Measurements from ENCODE around the gene RIN3.

Gene RIN3

DNA sequence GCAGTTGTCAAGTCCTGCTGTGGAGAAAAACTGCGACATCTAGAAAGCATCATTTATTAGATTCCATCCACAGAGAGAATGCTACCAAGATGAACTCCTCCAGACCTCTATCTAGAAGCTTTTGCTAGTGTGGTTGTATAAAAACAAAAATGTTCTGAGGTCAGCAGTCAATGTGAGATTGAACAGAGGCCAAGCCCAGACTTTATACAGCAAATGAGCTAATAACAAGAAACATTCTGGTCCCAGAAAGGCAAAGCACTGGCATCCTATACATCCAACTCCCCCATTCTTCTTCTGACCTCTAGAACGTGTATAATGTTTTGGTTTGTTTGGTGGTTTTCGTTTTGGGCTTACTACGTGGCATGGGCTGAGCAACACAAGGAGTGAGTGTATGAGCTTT lies 26.7 kb upstream of the RIN3 start:
- no peak for DNase-seq (ENCODE audit: extremely low read depth in 1 of 2, low read depth in 1 of 2)

DNA sequence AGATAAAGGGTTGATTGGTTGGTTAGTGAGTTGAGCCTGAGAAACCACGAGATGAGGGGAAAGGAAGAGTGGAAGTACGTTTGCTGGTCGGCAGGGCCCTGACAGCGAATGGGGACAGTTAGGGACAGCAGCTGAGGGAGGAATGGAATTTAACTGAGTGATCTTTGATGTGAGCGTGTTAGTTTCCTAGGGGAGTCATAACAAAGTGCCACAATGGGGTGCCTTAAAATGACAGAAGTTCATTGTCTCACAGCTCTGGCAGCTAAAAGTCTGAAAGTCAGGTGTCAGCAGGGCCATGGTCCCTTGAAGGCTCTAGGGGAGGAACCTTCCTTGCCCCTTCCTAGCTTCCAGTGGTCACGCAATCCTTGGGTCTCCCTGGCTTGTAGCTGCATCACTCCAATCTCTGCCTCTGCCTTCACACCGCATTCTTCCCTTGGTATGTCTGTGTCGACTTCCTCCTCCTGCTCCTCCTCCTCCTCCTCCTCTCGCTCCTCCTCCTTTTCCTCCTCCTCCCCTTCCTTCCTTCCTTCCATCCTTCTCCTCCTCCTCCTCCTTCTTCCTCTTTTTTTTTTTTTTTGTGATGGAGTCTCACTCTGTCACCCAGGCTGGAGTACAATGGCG lies 26.0 kb upstream of the RIN3 start:
- DNase-seq (ENCODE audit: extremely low read depth in 1 of 2, low read depth in 1 of 2) = no peak

DNA sequence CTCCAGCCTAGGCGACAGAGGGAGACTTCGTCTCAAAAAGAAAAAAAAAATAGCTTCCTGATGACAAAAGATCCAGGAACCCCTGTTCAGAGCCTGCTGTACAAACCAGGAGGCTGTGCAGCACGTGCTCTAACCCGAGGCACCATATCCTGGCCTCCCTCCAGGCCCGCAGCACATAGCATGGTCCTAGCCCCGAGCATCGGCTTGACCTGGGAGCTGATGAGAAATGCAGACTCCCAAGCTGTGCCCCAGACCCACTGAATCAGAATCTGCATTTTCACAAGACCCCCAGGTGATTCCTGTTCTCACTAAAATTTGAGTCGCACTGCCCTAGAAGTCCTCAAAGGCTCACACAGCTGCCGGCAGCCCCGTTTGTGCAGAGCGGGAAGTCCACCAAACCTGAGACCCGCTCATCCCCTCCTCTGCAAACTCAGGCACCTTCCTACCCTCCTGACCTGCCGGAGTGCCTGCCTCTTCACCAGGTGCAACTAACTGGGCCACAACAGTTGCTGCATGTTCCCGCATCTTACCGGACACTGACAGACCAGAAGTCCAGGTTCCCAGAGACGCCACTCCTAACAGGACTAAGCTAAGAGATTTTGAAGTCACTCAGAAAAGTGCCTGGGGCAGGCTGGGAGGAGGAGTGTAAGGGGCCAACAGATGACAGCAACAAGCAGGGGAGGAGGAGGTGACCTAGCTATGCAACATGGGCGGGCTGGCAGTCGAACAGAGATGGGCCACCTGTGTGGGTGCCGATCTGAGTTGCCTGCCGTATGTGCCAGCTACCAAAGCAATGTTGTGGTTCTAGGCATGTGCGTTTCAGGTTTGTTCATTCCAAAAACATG lies 24.0 kb upstream of the RIN3 start:
- DNase-seq (ENCODE audit: extremely low read depth in 1 of 2, low read depth in 1 of 2) = no peak

DNA sequence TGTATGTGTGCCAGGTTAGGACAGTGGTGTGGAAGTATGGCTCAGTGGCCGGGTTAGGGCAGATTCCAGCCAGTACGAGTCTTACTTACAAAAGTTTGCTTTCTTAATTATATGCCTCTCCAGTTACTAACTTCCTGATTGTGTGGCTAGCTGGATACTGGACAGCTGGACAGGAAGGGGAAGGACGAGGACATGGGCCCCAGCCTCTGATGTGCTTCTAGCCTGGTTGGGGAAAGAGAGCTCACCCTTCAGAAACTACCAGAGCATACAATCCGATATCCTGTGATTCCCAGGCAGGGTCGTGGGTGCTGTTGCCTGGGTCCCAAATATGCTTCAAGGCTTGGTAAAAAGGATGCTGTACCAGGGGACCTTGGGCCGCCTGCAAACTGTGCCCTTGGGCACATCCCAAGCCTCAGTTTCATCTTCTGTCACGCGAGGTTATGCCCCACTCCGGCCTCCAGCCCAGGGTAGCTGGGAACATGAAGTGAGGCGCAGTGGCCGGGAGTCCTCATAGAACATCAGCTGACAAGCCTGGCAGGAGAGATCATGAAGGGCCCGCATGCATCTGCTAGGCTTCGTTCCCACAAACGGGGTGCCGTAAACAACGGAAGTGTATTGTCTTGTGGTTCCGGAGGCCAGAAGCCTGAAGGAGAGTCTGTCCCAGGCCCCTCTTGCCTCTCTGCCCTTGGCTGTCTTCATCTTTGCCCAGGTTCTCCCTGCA lies 23.2 kb upstream of the RIN3 start:
- no peak for DNase-seq (ENCODE audit: extremely low read depth in 1 of 2, low read depth in 1 of 2)

DNA sequence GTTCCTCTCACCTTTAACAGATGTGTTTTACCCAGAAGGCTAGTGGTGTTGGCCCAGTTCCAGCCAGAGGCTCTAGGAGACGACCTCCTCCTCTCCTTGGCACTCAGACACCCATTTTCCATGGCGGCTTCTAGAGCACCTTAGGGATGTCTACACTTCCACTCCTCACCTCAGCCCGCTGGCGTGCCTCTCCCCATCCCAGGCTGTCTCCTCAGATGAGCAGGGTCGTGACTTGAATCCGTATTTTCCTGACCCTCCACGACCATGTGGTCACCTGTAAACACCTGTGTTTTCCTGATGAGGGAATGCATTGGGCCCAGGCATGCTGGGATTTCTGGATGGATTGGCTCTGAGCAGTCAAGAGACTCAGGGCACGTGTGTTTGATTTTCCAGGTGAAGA lies 21.8 kb upstream of the RIN3 start:
- no peak for DNase-seq (ENCODE audit: extremely low read depth in 1 of 2, low read depth in 1 of 2)

DNA sequence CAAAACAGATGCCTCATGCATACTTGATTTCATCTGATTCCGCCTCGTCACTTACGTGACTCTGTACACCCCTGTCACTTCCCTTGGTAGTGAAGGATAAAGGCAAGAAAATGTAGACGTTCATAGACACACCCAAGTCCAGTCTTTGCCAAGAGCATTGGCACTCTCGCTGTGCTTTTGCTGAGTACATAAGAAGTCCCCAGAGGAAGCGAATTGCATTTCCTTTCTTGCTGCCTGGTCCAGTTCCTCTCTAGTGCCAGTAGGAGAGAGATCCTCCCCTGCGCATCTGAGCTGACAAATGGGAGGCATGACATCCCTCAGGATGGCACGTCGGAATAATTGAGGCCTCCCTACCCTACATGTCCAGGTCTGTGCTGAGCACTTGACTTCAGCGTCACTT lies 21.3 kb upstream of the RIN3 start:
- DNase-seq (ENCODE audit: extremely low read depth in 1 of 2, low read depth in 1 of 2) = no peak

DNA sequence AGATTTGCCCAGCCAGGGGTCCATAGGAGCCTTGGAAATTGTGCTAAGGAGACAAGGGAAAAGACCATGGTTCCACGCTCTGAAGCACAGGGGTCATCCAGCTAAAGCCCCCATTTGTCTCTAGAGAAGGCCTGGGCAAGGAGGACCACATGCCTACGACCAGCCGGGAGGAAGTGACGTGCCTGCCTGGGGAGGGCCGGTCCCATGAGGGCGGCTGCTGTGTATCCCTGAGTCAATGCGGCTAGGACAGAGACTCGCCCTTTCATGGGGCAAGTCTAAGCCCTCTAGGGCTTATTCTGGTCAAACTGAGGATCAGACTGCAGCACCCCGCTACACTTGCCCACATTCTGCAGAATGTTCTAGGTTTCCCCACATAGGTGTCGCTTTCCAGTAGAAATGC lies 20.6 kb upstream of the RIN3 start:
- no peak for DNase-seq (ENCODE audit: extremely low read depth in 1 of 2, low read depth in 1 of 2)

DNA sequence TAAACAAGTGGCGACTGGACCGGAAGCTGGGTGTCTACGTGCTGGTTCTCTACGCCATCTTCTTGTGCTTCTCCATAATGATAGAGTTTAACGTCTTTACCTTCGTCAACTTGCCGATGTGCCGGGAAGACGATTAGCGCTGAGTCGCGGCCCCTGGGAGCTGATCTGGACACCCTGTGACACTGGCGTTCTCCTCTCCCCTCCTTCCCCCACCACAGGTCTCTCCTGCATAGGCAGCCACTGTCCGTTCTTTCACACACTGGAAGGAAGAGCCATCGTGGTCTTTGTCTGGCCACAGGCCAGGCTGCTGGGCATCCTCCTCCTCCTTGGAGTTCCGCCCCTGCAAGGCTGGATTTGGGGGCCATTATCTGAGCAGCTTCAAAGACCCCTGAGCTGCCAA lies 20.1 kb upstream of the RIN3 start:
- no peak for DNase-seq (ENCODE audit: extremely low read depth in 1 of 2, low read depth in 1 of 2)

DNA sequence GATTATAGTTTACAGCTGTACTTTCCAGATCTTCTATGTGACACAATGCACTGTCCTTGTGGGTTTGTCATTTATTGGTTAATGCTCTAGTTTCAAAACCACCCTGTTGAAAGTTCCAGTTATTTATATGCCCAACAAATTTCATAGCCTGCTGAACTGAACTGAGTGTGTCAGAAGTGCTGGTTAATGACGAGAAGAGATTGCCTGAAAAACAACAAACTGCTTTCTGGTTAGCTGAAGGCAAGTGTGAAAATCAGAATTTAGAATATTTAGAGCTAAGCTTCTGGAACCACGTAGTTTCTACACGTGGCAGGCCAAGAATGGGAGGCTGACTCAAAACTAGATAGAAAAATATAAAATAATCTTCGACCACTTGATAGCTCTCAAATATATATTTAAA lies 19.1 kb upstream of the RIN3 start:
- no peak for DNase-seq (ENCODE audit: extremely low read depth in 1 of 2, low read depth in 1 of 2)

DNA sequence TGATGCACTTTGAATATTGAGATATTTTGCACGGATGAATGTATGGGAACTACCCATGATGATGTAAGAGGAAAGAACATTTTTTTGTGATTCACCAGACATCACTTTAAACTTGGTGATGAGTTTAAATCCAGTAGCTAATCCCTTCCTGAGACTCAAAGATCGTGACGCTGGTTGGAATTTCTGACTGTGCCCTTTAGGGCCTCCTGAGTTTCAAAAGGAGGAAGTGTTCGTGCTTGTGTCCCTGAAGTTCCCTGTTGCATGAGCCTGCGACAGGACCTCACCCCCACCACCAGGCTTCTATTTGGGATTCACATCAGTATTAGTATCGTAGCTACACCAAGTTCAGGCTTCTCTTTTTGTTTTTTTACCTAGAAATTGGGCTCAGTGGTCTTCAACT lies 18.6 kb upstream of the RIN3 start:
- no peak for DNase-seq (ENCODE audit: extremely low read depth in 1 of 2, low read depth in 1 of 2)

DNA sequence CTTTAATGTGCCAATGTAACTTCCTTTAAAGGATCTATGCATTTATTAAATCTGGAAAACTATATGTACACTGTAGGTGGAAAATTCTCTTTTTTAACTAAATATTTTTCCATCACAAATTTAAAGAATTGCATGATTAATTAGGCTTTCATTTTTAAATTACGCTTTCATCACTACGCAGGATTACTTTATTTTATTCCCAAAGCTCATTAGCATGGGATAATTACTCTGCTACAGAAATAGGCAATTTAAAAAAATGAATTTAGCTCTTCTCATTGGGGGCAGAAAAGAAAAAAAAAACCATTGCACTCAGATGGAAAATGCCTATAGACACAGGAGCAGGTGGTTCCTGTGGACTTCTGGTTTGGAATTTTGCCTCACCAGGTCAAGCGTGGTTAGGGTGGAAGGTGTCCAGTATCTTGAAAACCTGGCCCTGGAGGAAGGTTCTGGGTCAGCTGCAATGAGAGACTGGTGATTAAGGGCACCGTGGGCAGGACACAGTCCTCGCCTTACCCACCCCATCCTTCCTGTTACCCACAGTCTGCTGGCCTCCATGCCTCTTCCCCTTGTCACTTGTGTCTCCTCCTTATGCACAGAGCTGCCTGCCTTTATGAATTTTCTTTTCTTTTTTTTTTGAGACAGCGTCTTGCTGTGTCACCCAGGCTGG lies 17.3 kb upstream of the RIN3 start:
- no peak for DNase-seq (ENCODE audit: extremely low read depth in 1 of 2, low read depth in 1 of 2)

DNA sequence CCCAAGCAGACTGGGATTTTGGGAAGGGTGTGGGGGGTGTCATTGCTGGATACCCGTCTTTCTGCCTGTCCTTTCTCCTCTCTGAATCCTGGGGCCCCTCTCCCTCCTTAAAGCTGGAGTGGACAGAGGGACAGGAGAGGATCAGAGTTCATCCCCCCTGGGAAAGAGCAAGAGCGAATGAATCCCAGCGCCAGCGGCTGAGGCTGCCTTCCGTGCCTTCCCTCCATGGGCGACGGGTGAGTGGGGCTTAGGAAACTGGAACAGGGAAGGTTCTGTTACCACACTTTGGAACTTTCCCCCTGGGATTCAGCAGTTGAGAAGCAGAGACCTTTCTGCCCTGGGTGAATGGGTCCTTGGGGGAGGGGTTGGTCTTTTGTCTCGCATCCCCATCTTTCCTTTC lies 16.2 kb upstream of the RIN3 start:
- DNase-seq (ENCODE audit: extremely low read depth in 1 of 2, low read depth in 1 of 2) = no peak

DNA sequence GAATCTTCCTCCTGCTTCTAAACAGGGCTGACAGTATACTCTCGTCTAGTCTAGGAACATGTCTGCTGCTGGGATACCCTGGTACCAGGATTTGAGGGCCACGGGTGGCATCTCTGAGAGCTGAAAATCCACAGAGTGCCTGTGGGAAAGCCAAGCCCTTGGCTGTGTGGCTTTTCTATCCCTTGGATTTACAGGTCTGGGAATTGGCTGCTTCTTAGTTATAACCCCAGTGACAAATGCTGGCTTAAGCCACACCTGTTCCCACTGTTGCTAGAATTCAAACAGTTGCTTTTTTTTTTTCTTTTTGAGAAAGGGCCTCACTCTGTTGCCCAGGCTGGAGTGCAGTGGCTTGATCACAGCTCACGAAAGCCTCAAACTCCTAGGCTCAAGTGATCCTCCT lies 14.3 kb upstream of the RIN3 start:
- no peak for DNase-seq (ENCODE audit: extremely low read depth in 1 of 2, low read depth in 1 of 2)

DNA sequence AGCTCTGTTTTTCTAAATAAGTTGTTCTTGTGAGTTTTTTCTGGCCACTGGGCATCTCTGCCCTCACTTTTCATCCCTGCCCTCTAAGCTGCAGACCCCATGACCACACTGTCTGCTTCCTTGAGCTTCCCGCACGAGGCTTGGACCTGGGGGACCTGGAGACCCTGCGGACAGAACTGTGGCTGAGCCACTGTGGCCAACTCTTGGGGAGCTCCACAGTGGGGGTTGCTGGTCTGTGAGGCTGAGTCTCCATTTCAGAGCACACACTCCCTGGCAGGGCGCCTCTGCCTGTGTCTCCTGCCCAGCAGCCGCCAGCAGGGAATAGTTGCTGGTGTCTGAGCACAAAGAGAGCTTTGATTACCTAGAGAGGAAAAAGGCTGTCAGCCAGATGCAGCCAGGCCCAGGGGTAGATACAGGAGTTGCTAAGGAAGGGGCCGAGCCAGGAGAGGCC lies 13.1 kb upstream of the RIN3 start:
- no peak for DNase-seq (ENCODE audit: extremely low read depth in 1 of 2, low read depth in 1 of 2)

DNA sequence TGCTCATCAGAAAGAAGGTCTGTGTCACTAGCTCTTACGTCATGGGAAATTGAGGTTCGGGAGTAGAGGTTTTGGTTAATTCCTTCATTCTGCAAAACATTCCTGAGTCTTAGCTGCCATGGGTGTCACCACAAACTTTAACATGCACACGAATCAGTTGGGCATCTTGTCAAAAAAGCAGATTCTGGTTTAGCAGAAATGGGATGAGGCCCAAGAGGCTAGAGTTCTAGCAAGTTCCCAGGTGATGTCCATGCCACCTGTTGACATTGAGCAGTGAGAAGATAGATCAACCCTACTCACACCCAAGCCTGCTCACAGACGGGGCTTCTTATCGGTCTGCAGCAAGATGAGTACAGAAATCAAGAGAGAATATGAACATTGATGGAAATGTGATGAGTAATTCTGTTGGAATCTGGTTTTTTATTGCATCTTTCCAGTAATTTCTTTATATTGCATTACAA lies 11.7 kb upstream of the RIN3 start:
- no peak for DNase-seq (ENCODE audit: extremely low read depth in 1 of 2, low read depth in 1 of 2)

DNA sequence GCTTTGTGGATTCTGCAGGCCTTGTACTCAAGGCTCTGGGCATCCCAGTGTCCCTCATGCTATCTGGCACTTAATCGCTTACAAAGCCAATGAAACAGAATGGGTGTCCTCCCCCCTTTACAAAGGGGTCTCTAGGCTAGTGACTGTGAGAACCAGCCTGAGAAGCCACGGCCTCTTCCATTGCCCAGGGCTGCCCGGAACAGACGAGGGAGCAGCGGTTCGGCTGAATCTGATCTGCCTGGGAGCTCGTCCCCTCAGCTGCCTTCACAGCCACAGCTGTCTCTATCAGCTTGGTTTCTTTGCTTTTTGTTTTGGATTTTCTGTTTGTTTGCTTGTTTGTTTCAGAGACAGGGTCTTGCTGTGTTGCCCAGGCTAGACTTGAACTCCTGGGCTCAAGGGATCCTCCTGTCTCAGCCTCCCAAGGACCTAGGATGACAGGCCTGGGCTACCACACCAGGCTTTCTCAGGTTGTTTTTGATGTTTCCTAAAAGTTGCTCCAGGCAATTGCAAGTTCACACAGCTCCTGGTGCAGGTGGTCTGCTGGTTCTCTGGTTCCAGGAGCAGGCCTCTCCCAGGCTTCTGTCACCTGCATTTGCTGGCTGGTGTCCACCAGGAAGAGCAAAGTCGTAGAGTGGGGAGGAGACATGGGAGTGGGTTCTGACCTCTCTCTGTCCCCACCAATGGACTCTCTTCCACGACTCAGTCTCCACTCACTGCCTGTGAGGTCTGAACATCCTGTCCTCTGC lies 10.9 kb upstream of the RIN3 start:
- DNase-seq (ENCODE audit: extremely low read depth in 1 of 2, low read depth in 1 of 2) = no peak

DNA sequence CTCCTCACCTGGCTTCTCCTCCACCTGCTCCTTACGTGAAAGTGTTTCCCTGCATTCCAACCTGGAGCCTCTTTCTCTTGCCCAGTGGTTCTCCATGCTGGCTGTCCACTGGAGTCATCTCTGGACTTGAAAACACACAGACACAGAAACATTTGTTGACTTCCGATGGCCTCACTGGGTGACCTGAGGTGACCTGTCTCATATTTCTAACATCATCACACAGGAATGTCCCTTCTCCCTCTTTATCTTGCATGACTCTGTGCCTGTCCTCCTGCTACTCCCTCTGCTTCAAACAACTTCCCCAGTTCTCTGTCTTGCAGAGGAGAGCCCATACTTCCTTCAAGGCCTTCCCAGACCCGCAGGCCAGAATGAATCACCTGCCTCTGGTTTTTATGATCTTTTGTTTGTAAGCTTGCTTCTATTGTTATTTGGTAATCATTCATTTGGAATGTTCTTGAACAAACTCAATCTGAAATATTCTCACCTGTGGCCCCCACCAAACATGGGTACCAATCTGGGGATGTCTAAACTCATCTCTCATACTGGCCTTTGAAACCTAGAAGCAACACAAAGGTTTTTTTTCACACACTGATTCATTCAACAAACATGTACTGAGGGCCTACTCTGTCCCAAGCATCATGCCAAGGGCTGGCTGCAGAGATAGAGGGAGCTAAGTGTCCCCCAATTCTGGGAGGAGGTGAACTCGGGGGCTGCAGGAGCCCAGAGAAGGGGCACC lies 9.7 kb upstream of the RIN3 start:
- DNase-seq (ENCODE audit: extremely low read depth in 1 of 2, low read depth in 1 of 2) = no peak

DNA sequence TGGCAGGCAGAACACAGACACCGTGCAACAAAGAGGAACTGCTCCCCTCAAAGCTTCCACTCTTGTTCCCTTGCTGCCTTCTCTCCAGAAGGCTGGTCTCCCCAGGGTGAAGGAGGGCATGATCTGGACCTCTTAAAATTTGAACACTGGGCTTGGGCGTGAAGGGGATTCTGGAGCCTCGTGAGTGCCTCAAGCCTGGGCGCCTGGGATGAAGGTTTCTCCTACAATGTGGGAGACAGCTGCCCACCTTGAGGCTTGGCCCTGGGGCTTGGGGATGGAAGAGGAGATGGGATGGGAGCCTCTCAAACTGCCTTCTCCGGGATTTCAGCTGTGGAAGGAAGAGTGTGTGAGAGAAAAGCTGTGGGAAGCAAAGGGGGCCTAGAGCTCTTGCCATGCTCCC lies 7.8 kb upstream of the RIN3 start:
- DNase-seq (ENCODE audit: extremely low read depth in 1 of 2, low read depth in 1 of 2) = no peak

DNA sequence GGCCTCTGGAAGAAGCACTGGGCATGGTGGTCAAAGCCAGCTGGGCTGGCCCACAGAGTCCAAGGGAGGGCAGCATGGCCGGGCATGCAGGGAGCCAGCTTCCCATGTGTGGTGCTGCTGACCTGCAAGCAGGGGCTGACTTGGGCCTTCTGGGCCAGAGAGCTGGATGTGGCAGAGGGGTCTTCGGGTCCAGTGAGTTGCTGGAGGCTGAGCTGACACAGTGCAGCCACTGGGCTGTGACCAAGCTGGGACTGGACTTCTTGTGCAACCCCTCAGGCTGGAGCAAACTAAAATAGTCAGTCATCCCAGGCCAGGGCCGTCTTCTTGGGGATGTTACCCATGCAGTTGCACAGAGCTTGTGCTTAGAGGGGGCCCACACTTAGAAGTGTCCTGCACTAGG lies 7.3 kb upstream of the RIN3 start:
- no peak for DNase-seq (ENCODE audit: extremely low read depth in 1 of 2, low read depth in 1 of 2)

DNA sequence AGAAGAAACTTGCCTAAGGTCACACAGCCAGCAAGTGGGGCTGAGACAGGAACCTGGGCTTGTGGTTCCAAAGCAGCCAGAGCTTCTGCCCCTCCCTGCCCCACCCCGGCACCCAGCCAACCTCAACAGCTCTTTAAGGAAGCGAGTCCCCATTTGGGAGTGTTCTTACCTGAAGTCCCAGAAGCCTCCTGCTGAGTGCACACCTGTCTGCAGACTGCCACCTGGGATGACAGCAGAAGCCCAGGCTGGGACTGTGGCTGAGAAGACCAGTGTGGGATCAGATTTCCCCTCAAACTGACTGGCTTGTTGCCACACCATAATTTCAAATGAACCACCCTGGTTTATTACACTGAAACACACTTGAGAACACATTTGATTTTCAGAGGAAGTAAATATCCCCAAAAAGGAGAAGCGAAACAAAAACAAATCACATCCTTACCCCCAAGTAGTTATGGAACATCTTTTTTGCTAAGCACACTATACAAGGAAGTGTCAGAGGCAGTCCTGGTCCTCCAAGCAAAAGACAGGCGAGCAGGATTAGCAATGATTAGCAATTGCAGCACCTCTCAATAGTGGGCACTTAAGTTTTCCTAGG lies 6.3 kb upstream of the RIN3 start:
- DNase-seq (ENCODE audit: extremely low read depth in 1 of 2, low read depth in 1 of 2) = no peak

All from activated CD8-positive, alpha-beta memory T cell treated with anti-CD3 and anti-CD28 coated beads for 1 hour (primary cell).